Measurements from ENCODE around the gene INPP5F. TPM values are rescaled to one million over a fixed set of nuclear protein-coding genes. Genes with fewer than 3 reads are reported as not detected.

The INPP5F gene
- total and polyA plus RNA-seq, 9 of the 15 experiments (the other 6 are each of a cell fraction or from before 2014, with no cell fraction given) = 1.6 to 7.3 (median 6.0) TPM

GRCh38 chr10:119863951-119864565 is 138.2 kb downstream of the INPP5F start:
- no peak for DNase-seq (ENCODE audit: extremely low read depth in 1 of 4, low spot score in 3 of 4)
- H3K4me1 ChIP-seq (replicated peaks in 1 of 2; ENCODE audit: control insufficient read depth in 2 of 2, insufficient read depth in 2 of 2, low read length in 2 of 2) = peaks cover 0 to 6% of the 10 kb centered on the region in 2 experiments; a peak in 3 of 5 replicates
- no peaks in the 10 kb centered on the region for H3K9me3 ChIP-seq (replicated peaks; ENCODE audit: control insufficient read depth, insufficient read depth, low read depth, low read length)
- H3K27me3 ChIP-seq (ENCODE audit: control insufficient read depth in 2 of 2, insufficient read depth in 2 of 2, low read length in 2 of 2) = no peaks in the 10 kb centered on the region
- H3K4me3 ChIP-seq = no peak overlapping the region
- H3K79me2 ChIP-seq (ENCODE audit: control insufficient read depth, insufficient read depth, low read length) = peaks cover 97% of the 10 kb centered on the region
- peaks cover 12% of the 10 kb centered on the region; the same call in 1 of the 3 replicates for H3K36me3 ChIP-seq (ENCODE audit: control insufficient read depth, insufficient read depth, low read length)
- no peak overlapping the region for H3K27ac ChIP-seq (ENCODE audit: extremely low read depth, low read depth, low read length)
- in situ Hi-C loops (cut with MboI) (loop anchor here (10.0 kb wide), 1 partner anchor 259 kb away; no protein-coding TSS in a partner anchor), intact Hi-C loops (cut with micrococcal nuclease) (loop anchor here (5.0 kb wide), 1 partner anchor 247 kb away; no protein-coding TSS in a partner anchor)
- no TSS peak for BruUV-seq (replicated peaks)
- ChIA-PET POLR2A (interaction anchor here (1.2 to 1.8 kb wide), 2 partner anchors 8 to 9 kb away, joined by 4 to 11 read pairs; partner anchors contain the start of gene MCMBP), CTCF (ENCODE audit: low intra/inter-chr PET ratio) (no interaction called here)
- no peak overlapping the region for H2AFZ ChIP-seq (ENCODE audit: low read depth, low read length)
- 43% methylated on average over 3 of the region's 4 CpGs for WGBS (ENCODE audit: insufficient coverage, low coverage, missing lambda C conversion rate)
- H4K20me1 ChIP-seq (replicated peaks; ENCODE audit: control insufficient read depth, insufficient read depth, low read length) = no peaks in the 10 kb centered on the region; the same call in 1 of the 2 replicates
- H3K4me2 ChIP-seq (ENCODE audit: insufficient read depth, low read length) = no peak overlapping the region
- H3K9me1 ChIP-seq (ENCODE audit: control insufficient read depth, insufficient read depth, low read length) = no peaks in the 10 kb centered on the region
- no peak overlapping the region for H3K9ac ChIP-seq (ENCODE audit: insufficient read depth in 1 of 2, low read depth in 2 of 2, low read length in 2 of 2)
- TF ChIP-seq RBM25 (IDR thresholded peaks at IDR 0.05; ENCODE audit: low read depth, low read length, severe bottlenecking) (peak; percentile 80), RFX5 (IDR thresholded peaks at IDR 0.05; ENCODE audit: low read depth, low read length) (no peak), NFIC (IDR thresholded peaks at IDR 0.05) (no peak)
- ATAC-seq = no peak
- no peak for FAIRE-seq

GRCh38 chr10:119865699-119866240 is 139.9 kb downstream of the INPP5F start:
- TF ChIP-seq ZNF121 (CRISPR knock-in tag; conservative IDR thresholded peaks at IDR 0.05) (peak; percentile 79), MED1 (CRISPR knock-in tag; IDR thresholded peaks at IDR 0.05; ENCODE audit: borderline replicate concordance) (no peak), BCOR (IDR thresholded peaks at IDR 0.05) (no peak)
- H3K9me1 ChIP-seq (ENCODE audit: control insufficient read depth, insufficient read depth, low read length) = no peaks in the 10 kb centered on the region
- FAIRE-seq (no peak), DNase-seq (ENCODE audit: extremely low read depth in 1 of 4, low spot score in 3 of 4) (no peak), ATAC-seq (no peak)
- 96% methylated on average over 5 of the region's 6 CpGs for WGBS (ENCODE audit: insufficient coverage, low coverage, missing lambda C conversion rate)
- H2AFZ ChIP-seq (ENCODE audit: low read depth, low read length) = no peak overlapping the region
- H4K20me1 ChIP-seq (replicated peaks; ENCODE audit: control insufficient read depth, insufficient read depth, low read length) = peaks cover 4% of the 10 kb centered on the region
- H3K79me2 ChIP-seq (ENCODE audit: control insufficient read depth, insufficient read depth, low read length) = peaks cover 97% of the 10 kb centered on the region
- BruUV-seq (replicated peaks) = no TSS peak
- intact Hi-C loops (cut with micrococcal nuclease) = loop anchor here (5.0 kb wide), 1 partner anchor 268 kb away; the partner anchor contains the start of gene TIAL1
- H3K4me1 ChIP-seq (replicated peaks in 1 of 2; ENCODE audit: control insufficient read depth in 2 of 2, insufficient read depth in 2 of 2, low read length in 2 of 2) = peaks cover 0 to 6% of the 10 kb centered on the region in 2 experiments; a peak in 3 of 5 replicates
- ChIA-PET CTCF (ENCODE audit: low intra/inter-chr PET ratio) (no interaction called here), POLR2A (no interaction called here)
- no peak overlapping the region for H3K4me3 ChIP-seq
- in situ Hi-C loops (cut with MboI) = loop anchor here (10.0 kb wide), 1 partner anchor 261 kb away; no protein-coding TSS in a partner anchor
- no peak overlapping the region for H3K4me2 ChIP-seq (ENCODE audit: insufficient read depth, low read length)
- H3K9me3 ChIP-seq (replicated peaks; ENCODE audit: control insufficient read depth, insufficient read depth, low read depth, low read length) = no peaks in the 10 kb centered on the region
- H3K36me3 ChIP-seq (ENCODE audit: control insufficient read depth, insufficient read depth, low read length) = peaks cover 9% of the 10 kb centered on the region; the same call in 1 of the 3 replicates
- H3K9ac ChIP-seq (ENCODE audit: insufficient read depth in 1 of 2, low read depth in 2 of 2, low read length in 2 of 2) = no peak overlapping the region
- no peak overlapping the region for H3K27ac ChIP-seq (ENCODE audit: extremely low read depth, low read depth, low read length)
- H3K27me3 ChIP-seq (ENCODE audit: control insufficient read depth in 2 of 2, insufficient read depth in 2 of 2, low read length in 2 of 2) = no peaks in the 10 kb centered on the region

Measured in K562 (cell line).